ENCODE data around the gene CYP8B1. TPM values are rescaled to one million over a fixed set of nuclear protein-coding genes. Genes with fewer than 3 reads are reported as not detected.

CYP8B1 gene
- total RNA-seq, 1 donor from 2014 or later = not detected

GRCh38 chr3:42880601-42881451 lies 5.1 kb upstream of the CYP8B1 start:
- Mint-ChIP-seq H3K36me3 (no peaks in the 10 kb centered on the region), H3K4me3 (peak overlapping the region; percentile 90), H3K27me3 (ENCODE audit: low read depth) (peaks cover 17% of the 10 kb centered on the region), H3K9me3 (no peaks in the 10 kb centered on the region), H3K27ac (peak overlapping the region; percentile 50), H3K4me1 (peaks cover 6% of the 10 kb centered on the region)
- TF ChIP-seq CTCF (IDR thresholded peaks at IDR 0.05; ENCODE audit: unreplicated experiment) = peak; percentile 77
- DNase-seq (ENCODE audit: low spot score in 2 of 2, unreplicated experiment in 2 of 2) = peak; percentile 67 to 83

- H3K27ac Mint-ChIP-seq = no peak overlapping the region
- TF ChIP-seq CTCF (IDR thresholded peaks at IDR 0.05; ENCODE audit: unreplicated experiment) = no peak
- no peaks in the 10 kb centered on the region for H3K9me3 Mint-ChIP-seq
- DNase-seq (ENCODE audit: low spot score in 2 of 2, unreplicated experiment in 2 of 2) = no peak
- peak overlapping the region; percentile 90 for H3K4me3 Mint-ChIP-seq
- peaks cover 21% of the 10 kb centered on the region for H3K27me3 Mint-ChIP-seq (ENCODE audit: low read depth)
- no peaks in the 10 kb centered on the region for H3K36me3 Mint-ChIP-seq
- H3K4me1 Mint-ChIP-seq = peaks cover 6% of the 10 kb centered on the region
Measured at GRCh38 chr3:42880183-42880582, 4.5 kb upstream of the CYP8B1 start.

GRCh38 chr3:42877881-42878280 lies 2.2 kb upstream of the CYP8B1 start:
- Mint-ChIP-seq H3K4me1 (peaks cover 6% of the 10 kb centered on the region), H3K9me3 (no peaks in the 10 kb centered on the region), H3K27me3 (ENCODE audit: low read depth) (peaks cover 26% of the 10 kb centered on the region), H3K4me3 (no peak overlapping the region), H3K27ac (no peak overlapping the region), H3K36me3 (no peaks in the 10 kb centered on the region)
- no peak for TF ChIP-seq CTCF (IDR thresholded peaks at IDR 0.05; ENCODE audit: unreplicated experiment)
- no peak for DNase-seq (ENCODE audit: low spot score in 2 of 2, unreplicated experiment in 2 of 2)

- Mint-ChIP-seq H3K27ac (no peak overlapping the region), H3K4me3 (no peak overlapping the region), H3K9me3 (no peaks in the 10 kb centered on the region), H3K4me1 (peaks cover 13% of the 10 kb centered on the region), H3K27me3 (ENCODE audit: low read depth) (peaks cover 26% of the 10 kb centered on the region), H3K36me3 (no peaks in the 10 kb centered on the region)
- no peak for TF ChIP-seq CTCF (IDR thresholded peaks at IDR 0.05; ENCODE audit: unreplicated experiment)
- DNase-seq (ENCODE audit: low spot score in 2 of 2, unreplicated experiment in 2 of 2) = no peak
Measured at GRCh38 chr3:42876940-42877720, 1.5 kb upstream of the CYP8B1 start.

- TF ChIP-seq CTCF (IDR thresholded peaks at IDR 0.05; ENCODE audit: unreplicated experiment) = no peak
- peaks cover 26% of the 10 kb centered on the region for H3K27me3 Mint-ChIP-seq (ENCODE audit: low read depth)
- DNase-seq (ENCODE audit: low spot score in 2 of 2, unreplicated experiment in 2 of 2) = no peak
- peaks cover 18% of the 10 kb centered on the region for H3K4me1 Mint-ChIP-seq
- no peak overlapping the region for H3K27ac Mint-ChIP-seq
- H3K36me3 Mint-ChIP-seq = no peaks in the 10 kb centered on the region
- H3K4me3 Mint-ChIP-seq = no peak overlapping the region
- H3K9me3 Mint-ChIP-seq = no peaks in the 10 kb centered on the region
Measured at GRCh38 chr3:42876401-42876800, 722 bp upstream of the CYP8B1 start.

Measured in mesothelial cell of epicardium (in vitro differentiated cells).